ENCODE measurements around the gene TMEM80.

The TMEM80 gene

GRCh38 chr11:748007-748359, 52.4 kb downstream of the TMEM80 start:
- DNase-seq: no peak

- no peak for DNase-seq
Measured at GRCh38 chr11:749731-750130, 54.1 kb downstream of the TMEM80 start.
